GM10266 (cell line): ENCODE results near the gene FBLN7.
"Not testable (repeated sequence)": the region's sequence is repeated elsewhere in the genome, so short reads cannot be mapped to it uniquely, and the experiment has no call there.

Experiments used
- DNase-seq: peaks from one replicate; pipeline ENCODE4 v3.0.0; 2012; ENCODE audit errors: extremely low spot score
- TF ChIP-seq, protein P1 (sequence below): IDR thresholded peaks from 2 replicates; pipeline ENCODE4 v1.5.1; 2012; ENCODE audit warnings: mild to moderate bottlenecking, low read depth; ENCODE audit not compliant: control insufficient read depth, insufficient read depth; ENCODE audit errors: missing control alignments

The FBLN7 gene

DNA sequence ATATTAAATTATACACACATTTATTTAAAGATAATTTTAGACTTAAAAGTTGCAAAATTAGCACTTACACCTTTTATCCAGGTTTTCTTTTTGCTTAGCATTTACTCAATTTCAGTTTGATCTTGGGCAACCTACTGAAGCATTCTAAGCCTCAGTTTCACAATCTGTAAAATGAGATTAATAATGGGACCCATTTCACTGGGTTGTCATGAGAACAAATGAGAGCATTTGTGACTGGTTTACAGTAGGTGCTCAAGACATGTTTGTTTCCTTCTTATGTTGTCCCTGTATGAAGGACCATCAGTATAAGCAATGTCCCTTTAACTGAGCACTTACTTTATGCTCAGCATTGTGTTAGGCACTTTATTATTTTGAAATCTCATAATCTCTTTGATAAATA lies 4.8 kb upstream of the FBLN7 start:
- TF ChIP-seq, protein P1, sequence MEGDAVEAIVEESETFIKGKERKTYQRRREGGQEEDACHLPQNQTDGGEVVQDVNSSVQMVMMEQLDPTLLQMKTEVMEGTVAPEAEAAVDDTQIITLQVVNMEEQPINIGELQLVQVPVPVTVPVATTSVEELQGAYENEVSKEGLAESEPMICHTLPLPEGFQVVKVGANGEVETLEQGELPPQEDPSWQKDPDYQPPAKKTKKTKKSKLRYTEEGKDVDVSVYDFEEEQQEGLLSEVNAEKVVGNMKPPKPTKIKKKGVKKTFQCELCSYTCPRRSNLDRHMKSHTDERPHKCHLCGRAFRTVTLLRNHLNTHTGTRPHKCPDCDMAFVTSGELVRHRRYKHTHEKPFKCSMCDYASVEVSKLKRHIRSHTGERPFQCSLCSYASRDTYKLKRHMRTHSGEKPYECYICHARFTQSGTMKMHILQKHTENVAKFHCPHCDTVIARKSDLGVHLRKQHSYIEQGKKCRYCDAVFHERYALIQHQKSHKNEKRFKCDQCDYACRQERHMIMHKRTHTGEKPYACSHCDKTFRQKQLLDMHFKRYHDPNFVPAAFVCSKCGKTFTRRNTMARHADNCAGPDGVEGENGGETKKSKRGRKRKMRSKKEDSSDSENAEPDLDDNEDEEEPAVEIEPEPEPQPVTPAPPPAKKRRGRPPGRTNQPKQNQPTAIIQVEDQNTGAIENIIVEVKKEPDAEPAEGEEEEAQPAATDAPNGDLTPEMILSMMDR: no peak
- no peak for DNase-seq

DNA sequence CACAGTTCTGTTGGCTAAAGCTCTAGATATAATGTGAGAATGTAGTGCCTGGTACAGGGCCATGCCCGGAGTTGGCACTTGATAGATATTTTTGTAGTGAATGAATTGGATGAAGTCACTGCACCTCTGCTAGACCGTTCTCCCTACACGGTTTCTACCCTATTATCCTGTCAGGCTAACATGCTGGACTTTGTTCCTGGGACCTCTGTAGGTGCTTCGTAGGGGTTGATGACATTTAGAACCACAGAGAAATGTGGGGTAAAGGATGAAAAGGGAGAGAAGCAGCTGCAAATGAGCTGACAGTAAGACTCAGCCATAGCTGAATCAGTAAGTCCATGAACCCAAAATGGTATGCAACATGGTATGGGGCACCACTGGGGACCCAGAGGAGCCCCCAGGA lies 4.1 kb upstream of the FBLN7 start:
- DNase-seq: no peak
- TF ChIP-seq, protein P1: no peak

DNA sequence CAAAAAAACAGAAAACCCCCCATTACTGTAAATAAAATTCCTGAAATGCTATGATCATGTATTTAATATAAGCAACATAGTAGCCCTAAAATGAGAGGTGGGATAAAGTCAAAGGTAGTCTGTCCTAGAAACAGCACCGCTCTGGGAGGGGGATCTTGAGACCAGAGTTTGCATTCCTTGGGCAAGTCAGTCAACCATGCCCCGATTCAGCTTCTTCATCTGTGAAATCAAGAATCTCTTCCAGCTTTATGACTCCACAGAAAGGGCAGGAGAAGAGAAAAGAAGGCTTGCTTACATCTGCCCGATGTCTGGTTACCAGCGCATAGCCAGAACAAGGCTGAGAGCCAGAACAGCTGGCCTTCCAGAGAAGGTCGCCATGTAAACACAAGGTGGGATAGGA lies 2.1 kb upstream of the FBLN7 start:
- TF ChIP-seq, protein P1: no peak
- no peak for DNase-seq

DNA sequence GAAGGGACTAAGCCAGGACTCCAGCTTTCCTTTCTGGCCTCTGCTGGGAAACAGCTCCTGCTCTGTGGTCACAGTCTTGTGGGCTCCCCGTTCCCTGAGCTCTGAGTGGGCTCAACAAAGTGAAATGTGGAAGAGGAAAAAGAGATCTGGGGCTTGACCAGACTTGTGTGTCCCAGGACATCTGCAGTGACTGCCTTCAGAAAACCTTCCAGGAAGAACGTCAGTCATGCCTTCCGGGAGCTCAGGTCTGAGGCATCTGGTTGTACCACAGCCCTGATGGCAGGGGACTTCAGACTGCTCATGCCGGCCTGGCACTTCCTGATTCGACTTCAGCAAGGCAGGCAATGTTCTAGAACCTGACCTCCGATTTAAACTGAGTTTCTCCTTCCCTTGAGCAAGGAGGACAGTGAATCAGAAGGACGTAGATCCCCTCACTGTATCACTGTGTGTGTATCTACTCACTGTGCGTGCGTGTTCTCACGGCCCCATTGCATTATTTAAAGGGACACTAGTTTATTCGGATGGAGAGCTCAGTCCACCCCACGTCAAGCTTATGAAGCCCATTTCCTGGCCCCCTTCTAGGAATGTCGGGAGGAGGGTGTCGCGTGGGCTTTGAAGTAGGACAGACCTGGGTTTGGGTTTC lies 548 bp upstream of the FBLN7 start:
- DNase-seq: no peak
- TF ChIP-seq, protein P1: no peak

DNA sequence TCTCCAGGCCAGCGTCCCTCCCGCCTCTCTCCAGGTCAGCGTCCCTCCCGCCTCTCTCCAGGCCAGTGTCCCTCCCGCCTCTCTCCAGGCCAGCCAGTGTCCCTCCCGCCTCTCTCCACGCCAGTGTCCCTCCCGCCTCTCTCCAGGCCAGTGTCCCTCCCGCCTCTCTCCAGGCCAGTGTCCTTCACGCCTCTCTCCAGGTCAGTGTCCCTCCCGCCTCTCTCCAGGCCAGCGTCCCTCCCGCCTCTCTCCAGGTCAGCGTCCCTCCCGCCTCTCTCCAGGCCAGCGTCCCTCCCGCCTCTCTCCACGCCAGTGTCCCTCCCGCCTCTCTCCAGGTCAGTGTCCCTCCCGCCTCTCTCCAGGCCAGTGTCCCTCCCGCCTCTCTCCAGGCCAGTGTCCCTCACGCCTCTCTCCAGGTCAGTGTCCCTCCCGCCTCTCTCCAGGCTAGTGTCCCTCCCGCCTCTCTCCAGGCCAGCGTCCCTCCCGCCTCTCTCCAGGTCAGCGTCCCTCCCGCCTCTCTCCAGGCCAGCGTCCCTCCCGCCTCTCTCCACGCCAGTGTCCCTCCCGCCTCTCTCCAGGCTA lies 939 bp downstream of the FBLN7 start:
- DNase-seq: not testable (repeated sequence)

DNA sequence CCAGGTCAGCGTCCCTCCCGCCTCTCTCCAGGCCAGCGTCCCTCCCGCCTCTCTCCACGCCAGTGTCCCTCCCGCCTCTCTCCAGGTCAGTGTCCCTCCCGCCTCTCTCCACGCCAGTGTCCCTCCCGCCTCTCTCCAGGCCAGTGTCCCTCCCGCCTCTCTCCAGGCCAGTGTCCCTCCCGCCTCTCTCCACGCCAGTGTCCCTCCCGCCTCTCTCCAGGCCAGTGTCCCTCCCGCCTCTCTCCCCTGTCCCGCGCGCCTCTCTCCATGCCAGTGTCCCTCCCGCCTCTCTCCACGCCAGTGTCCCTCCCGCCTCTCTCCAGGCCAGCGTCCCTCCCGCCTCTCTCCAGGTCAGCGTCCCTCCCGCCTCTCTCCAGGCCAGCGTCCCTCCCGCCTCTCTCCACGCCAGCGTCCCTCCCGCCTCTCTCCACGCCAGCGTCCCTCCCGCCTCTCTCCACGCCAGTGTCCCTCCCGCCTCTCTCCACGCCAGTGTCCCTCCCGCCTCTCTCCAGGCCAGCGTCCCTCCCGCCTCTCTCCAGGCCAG lies 1.5 kb downstream of the FBLN7 start:
- DNase-seq: not testable (repeated sequence)

DNA sequence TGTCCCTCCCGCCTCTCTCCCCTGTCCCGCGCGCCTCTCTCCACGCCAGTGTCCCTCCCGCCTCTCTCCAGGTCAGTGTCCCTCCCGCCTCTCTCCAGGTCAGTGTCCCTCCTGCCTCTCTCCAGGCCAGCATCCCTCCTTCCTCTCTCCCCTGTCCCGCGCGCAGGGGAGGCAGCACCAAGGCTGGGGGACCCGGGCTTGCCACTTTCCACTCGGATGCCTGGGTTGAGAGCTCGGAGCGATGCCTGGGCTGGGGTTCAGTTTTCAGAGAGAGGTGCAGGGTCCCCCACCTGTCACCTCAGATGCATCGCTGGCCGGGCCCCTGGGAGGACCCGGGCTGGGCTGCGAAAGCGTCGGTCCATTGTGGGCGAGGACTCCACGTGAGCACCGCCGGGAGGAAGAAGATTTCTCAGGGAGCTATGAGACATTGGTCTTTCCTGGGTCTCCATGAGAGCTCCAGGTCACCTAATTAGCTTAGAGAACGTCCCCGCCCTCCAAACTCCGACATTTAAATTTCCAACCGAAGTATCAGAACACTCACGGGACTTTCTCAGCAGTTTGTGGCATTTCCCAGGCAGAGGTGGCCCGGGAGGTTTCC lies 2.1 kb downstream of the FBLN7 start:
- no peak for DNase-seq

More for the DNA sequence above, 2.1 kb downstream of the FBLN7 start:
- TF ChIP-seq, protein P1: no peak
